SK-N-SH (cell line): ENCODE measurements around the gene RABAC1.

Source experiments
- NFIC ChIP-seq: IDR thresholded peaks from 2 replicates; pipeline ENCODE4 v1.4.0; 2012; ENCODE audit warnings: borderline replicate concordance
- NRF1 ChIP-seq: IDR thresholded peaks from 2 replicates; pipeline ENCODE4 v1.6.1; 2012; ENCODE audit warnings: low read depth, mild to moderate bottlenecking, low read length
- POLR2AphosphoS5 ChIP-seq: IDR thresholded peaks from 2 replicates; pipeline ENCODE4 v1.6.1; 2012; ENCODE audit warnings: low read depth, low read length
- YY1 ChIP-seq: IDR thresholded peaks from 2 replicates; pipeline ENCODE4 v1.4.0; 2012; ENCODE audit warnings: low read depth, mild to moderate bottlenecking
- TF ChIP-seq, protein P1 (sequence below): fragments of 200-600 bp; sonication (generic); IDR thresholded peaks from 2 replicates; pipeline ENCODE4 v1.6.1; 2017; ENCODE audit warnings: antibody characterized with exemption, mild to moderate bottlenecking, moderate library complexity
- TF ChIP-seq, protein P2 (sequence below): IDR thresholded peaks from 2 replicates; pipeline ENCODE4; 2012

DNA sequence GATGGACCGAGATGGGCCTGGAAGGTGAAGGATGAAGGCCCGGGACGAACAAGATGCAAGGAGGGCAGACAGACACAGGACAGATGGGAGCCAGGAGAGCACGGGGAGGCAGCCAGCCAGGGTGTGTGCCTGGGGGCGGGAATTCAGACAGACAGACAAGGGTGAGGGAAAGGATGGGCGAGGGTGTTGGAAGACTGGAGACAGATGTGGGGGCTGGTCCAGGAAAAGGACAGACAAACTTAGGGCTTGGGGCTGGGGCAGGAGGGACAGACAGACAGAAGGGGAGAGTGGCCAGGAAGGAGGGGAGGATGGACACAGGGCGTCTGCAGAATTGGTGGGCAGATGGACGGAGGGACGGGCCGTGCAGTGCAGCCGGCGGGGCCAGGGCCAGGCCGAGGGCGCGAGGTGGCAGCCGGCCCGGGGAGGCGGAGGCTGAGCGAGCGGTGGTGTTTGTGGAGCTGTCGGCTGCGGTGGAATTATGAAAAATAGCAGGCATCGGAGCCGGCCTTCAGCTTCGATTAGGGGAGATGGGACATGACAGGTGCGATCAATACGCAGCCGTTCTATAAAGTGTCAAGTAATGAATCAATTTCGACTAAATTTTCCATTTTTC is 26.3 kb downstream of the RABAC1 start:
- TF ChIP-seq, protein P1, sequence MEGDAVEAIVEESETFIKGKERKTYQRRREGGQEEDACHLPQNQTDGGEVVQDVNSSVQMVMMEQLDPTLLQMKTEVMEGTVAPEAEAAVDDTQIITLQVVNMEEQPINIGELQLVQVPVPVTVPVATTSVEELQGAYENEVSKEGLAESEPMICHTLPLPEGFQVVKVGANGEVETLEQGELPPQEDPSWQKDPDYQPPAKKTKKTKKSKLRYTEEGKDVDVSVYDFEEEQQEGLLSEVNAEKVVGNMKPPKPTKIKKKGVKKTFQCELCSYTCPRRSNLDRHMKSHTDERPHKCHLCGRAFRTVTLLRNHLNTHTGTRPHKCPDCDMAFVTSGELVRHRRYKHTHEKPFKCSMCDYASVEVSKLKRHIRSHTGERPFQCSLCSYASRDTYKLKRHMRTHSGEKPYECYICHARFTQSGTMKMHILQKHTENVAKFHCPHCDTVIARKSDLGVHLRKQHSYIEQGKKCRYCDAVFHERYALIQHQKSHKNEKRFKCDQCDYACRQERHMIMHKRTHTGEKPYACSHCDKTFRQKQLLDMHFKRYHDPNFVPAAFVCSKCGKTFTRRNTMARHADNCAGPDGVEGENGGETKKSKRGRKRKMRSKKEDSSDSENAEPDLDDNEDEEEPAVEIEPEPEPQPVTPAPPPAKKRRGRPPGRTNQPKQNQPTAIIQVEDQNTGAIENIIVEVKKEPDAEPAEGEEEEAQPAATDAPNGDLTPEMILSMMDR: no peak
- TF ChIP-seq NFIC: no peak
- TF ChIP-seq, protein P2, sequence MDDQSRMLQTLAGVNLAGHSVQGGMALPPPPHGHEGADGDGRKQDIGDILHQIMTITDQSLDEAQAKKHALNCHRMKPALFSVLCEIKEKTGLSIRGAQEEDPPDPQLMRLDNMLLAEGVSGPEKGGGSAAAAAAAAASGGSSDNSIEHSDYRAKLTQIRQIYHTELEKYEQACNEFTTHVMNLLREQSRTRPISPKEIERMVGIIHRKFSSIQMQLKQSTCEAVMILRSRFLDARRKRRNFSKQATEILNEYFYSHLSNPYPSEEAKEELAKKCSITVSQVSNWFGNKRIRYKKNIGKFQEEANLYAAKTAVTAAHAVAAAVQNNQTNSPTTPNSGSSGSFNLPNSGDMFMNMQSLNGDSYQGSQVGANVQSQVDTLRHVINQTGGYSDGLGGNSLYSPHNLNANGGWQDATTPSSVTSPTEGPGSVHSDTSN: no peak
- TF ChIP-seq POLR2AphosphoS5: no peak
- no peak for TF ChIP-seq YY1
- no peak for TF ChIP-seq NRF1
